GOT3 (cell line): ENCODE measurements around the gene TP63.
A peak's percentile ranks its signal among the peaks of the same experiment; 100 is the strongest.

ENCODE experiments used
- DNase-seq: peaks from one replicate; lab custom pipeline; 2025; ENCODE audit warnings: mixed read lengths; lab: John Stamatoyannopoulos, UW

TP63 gene

GRCh38 chr3:189927975-189928895 lies 297.0 kb downstream of the TP63 start:
- DNase-seq: no peak

DNA sequence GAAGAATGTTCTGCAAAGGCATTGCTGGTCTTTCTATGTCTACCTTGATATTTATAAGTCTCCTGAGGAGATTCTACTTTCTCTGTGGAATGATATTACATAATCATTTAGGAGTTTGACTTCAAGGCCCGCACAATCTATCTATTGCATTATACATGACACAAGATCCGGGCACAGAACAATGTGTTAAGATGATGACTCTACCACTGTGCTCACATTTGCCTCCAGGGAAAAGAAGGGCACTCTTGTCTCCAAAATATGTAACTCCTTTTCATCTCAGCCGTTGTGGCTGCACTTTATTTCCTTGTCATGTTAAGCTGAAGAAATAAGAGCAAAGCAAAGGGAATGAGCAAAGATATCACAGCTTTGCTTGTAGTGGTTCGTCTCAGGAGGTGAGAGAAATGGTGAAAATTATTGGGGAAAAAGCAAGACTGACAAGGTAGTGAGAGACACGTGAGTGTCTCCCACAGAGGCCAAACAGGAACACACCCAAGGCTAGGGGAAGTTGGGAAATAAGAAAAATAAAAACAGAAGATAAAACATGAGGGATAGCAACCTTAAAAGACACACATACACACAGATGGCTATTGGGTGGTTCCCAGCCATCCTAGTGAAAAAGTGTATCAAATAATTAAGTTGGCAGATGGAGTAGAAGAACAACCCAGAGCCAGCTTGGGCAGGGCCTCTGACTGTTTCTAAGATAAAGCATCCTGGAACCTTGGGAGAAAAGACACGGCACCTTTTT lies 305.2 kb downstream of the TP63 start:
- DNase-seq: no peak

DNA sequence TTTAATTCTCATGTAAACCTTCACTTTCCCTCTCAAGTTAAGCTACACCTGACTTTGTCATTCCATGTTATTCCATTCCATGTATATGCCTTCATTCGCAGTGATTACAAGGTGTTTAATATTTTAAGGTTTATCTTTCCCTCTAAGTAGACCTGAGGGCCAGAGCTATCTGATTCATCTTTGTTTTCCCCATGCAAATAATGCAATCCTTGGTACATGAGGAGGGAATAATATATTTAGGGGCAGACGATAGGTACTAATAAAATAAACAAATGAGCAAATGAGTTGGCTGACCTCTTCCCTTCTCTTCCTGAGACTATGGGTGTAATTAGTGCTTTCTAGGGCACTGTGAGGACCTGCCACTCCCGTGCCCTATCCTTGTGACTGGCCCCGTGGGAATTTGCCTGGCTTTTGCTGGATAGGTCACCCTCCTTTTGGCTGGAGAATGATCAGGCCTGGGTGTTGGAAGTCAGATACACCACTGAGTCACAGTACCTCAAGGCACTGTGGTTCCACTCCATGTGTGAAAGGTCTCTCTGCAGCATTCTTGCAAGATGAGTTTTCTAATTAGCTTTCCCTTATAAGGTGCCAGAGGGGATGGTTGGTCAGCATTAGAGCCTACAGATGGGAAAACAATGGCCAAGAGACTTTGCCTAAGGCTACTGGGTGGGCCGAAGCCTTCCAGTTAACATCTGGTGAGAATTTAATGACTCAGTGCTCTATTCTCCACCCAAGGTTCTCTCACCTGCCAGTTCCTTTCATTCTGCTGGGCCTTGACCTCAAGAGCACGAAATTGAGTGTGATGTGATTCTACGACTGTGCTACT lies 306.3 kb downstream of the TP63 start:
- DNase-seq: peak; percentile 55

GRCh38 chr3:189941125-189941524 lies 309.9 kb downstream of the TP63 start:
- DNase-seq: no peak

DNA sequence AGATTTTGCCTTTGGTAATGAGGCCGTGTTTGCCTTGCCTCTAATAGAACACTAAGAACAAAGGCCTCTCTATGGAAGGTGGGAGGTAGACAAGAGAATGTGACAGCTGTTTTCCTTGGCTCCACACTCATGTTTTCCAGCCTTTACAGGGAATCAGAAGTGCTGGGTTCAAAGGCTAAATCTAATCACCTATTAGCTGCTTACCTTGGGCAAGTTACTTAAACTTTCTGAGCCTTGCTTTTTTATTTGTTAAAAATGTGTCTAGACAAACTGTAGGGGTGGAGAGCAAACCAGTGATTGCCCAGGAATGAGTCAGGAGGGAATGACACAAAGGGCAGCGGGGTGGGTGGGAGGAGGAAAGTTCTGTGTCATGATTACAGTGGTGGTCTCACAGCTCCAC lies 310.5 kb downstream of the TP63 start:
- DNase-seq: no peak

GRCh38 chr3:189942948-189943347 lies 311.8 kb downstream of the TP63 start:
- no peak for DNase-seq

DNA sequence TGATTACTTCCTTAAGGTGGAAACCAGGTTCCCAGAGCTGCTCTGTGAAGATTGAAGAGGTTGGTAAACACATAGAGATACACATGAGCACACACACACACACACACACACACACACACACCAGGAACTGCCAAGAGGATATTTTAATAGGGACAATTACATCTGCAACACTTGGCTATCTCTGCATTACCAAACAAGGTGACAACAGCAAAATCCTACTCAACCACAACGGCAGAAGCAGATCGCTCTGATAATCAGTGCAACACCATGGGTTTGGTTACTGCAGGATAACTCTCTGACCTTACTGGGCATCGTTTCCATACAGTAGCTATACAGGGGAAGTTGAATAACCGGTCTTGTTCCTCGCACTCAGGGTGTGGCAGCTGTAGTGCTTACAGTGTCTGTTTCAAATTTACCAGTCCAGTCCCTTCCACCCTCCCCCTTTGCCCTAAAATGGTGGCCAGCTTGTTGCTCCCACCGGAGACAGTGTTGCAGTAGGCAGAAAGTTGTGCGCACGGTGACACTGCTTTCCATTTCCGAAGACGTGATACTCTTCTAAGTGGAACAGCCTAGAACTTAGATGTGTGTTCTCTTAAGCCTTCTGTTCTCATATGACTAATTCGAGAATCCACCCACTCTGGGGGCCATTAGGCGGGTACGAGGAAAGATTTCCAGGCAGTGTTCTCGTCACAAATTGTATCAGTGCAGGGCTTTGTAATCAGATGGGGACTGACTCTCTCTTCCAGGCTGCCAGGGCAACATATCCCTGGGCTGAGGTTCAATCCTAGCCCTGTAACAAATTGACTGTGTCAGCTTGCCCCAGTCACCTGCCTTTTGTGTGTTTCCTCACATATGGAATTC lies 313.3 kb downstream of the TP63 start:
- DNase-seq: no peak

DNA sequence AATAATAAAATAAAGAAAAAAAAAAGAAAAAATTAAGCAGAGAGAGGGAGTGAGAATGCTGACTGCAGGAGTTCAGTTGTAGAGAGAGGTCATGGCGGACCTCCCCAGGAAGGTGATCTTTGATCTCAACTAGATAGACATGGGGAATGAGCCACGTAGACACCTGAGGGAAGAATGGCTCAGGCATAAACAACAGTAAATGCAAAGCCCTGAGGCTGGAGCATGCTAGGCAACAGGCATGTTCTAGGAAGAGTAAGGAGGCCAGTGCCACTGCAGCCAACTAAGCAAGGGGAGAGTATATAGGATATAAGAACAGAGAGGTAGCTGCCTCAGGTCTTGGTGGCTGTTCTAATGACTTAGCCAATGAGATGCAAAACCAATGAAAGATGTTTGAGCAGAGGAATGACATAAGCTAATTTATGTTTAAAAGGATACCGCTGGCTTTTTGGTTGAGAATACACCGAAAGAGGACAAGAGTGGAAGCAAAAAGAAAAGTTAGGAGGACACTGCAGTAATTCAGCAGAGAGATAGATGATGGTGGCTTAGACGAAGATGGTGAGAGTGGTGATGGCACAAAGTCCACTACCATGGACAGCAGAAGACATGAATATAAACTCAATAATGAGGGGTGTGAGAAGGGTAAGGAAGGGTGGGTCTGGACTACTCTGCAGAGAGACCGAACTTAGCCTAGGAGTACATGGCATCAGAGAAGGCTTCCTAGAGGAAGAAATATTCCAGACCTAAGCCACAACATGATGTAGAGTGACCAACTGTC lies 314.9 kb downstream of the TP63 start:
- DNase-seq: no peak
